ENCODE data around the gene XAB2. TPM values are rescaled to one million over a fixed set of nuclear protein-coding genes. Genes with fewer than 3 reads are reported as not detected.

The XAB2 gene
- total RNA-seq, 2 experiments from 2014 or later: 118 to 121 TPM

GRCh38 chr19:7612282-7613274 lies 16.8 kb downstream of the XAB2 start:
- intact Hi-C loops (cut with DNase I, micrococcal nuclease): no loop called here
- Mint-ChIP-seq H3K36me3 (ENCODE audit: low read depth) (peaks cover 4% of the 10 kb centered on the region), H3K4me1 (ENCODE audit: low read depth) (no peaks in the 10 kb centered on the region), H3K4me3 (no peak overlapping the region), H3K27ac (no peak overlapping the region), H3K9me3 (no peaks in the 10 kb centered on the region), H3K27me3 (no peaks in the 10 kb centered on the region)
- Histone ChIP-seq H3K36me3 (ENCODE audit: insufficient read depth, low read length) (peaks cover under 1% of the 10 kb centered on the region), H3K4me3 (ENCODE audit: low read length) (no peak overlapping the region), H3K27ac (ENCODE audit: low read depth in 1 of 2, low read length in 2 of 2) (no peak overlapping the region), H3K4me1 (ENCODE audit: insufficient read depth, low read length) (no peaks in the 10 kb centered on the region), H3K9me3 (ENCODE audit: control insufficient read depth in 1 of 2, insufficient read depth in 1 of 2, low read length in 2 of 2) (peaks cover 0 to 2% of the 10 kb centered on the region in 2 experiments), H3K27me3 (ENCODE audit: control insufficient read depth in 1 of 2, insufficient read depth in 2 of 2, low read length in 2 of 2) (no peaks in the 10 kb centered on the region)
- TF ChIP-seq CTCF (IDR thresholded peaks at IDR 0.05): no peak
- POLR2A ChIA-PET: no interaction called here
- CTCF ChIA-PET: no interaction called here
- no peak for DNase-seq
- ATAC-seq (ENCODE audit: poor library complexity): no peak

- TF ChIP-seq CTCF (IDR thresholded peaks at IDR 0.05): no peak
- Histone ChIP-seq H3K27ac (ENCODE audit: low read depth in 1 of 2, low read length in 2 of 2) (no peak overlapping the region), H3K4me1 (ENCODE audit: insufficient read depth, low read length) (peaks cover 2% of the 10 kb centered on the region), H3K27me3 (ENCODE audit: control insufficient read depth in 1 of 2, insufficient read depth in 2 of 2, low read length in 2 of 2) (no peaks in the 10 kb centered on the region), H3K36me3 (ENCODE audit: insufficient read depth, low read length) (no peaks in the 10 kb centered on the region), H3K9me3 (ENCODE audit: control insufficient read depth in 1 of 2, insufficient read depth in 1 of 2, low read length in 2 of 2) (no peaks in the 10 kb centered on the region), H3K4me3 (ENCODE audit: low read length) (no peak overlapping the region)
- Mint-ChIP-seq H3K4me3 (no peak overlapping the region), H3K27ac (no peak overlapping the region), H3K36me3 (ENCODE audit: low read depth) (no peaks in the 10 kb centered on the region), H3K4me1 (ENCODE audit: low read depth) (no peaks in the 10 kb centered on the region), H3K27me3 (no peaks in the 10 kb centered on the region), H3K9me3 (no peaks in the 10 kb centered on the region)
- no peak for ATAC-seq (ENCODE audit: poor library complexity)
- ChIA-PET CTCF (no interaction called here), POLR2A (no interaction called here)
- intact Hi-C loops (cut with DNase I, micrococcal nuclease): no loop called here
- DNase-seq: no peak
These were observed 17.6 kb downstream of the XAB2 start for GRCh38 chr19:7611541-7612279.

DNA sequence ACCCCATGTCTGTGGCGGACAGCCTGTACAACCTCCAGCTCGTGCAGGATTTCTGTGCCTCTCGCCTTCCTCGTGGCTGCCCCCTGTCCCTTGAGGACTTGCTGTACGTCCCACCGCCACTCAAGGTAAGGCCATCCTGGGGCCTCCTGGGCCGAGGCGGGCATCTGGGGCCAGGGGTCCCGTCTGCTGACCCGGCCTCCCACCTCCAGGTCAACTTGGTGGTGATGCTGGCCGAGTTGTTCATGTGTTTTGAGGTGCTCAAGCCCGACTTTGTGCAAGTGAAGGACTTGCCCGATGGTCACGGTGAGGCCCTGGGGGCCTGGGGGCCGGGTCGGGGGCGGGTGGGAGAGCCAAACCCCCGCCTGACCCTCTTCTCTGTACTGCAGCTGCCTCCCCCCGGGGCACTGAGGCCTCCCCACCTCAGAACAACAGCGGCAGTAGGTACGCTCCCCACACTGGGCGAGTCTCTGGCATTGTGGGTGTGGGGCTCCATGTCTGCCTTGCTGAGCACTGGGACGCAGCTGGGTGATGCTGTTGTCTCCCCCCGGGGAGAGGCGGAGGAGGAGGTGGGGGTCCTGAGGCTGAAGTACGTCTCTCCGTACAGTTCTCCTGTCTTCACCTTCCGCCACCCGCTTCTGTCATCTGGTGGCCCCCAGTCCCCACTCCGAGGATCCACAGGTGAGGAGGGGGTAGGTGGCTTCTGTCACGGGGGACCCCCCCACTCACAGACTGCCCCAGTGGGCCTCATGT lies 18.7 kb downstream of the XAB2 start:
- H3K9me3 ChIP-seq (ENCODE audit: control insufficient read depth in 1 of 2, insufficient read depth in 1 of 2, low read length in 2 of 2): peaks cover 0 to under 1% of the 10 kb centered on the region in 2 experiments
- H3K4me1 Mint-ChIP-seq (ENCODE audit: low read depth): no peaks in the 10 kb centered on the region
- H3K4me3 Mint-ChIP-seq: no peak overlapping the region
- intact Hi-C loops (cut with DNase I, micrococcal nuclease): no loop called here
- no peaks in the 10 kb centered on the region for H3K9me3 Mint-ChIP-seq
- H3K27me3 ChIP-seq (ENCODE audit: control insufficient read depth in 1 of 2, insufficient read depth in 2 of 2, low read length in 2 of 2): no peaks in the 10 kb centered on the region
- H3K36me3 ChIP-seq (ENCODE audit: insufficient read depth, low read length): no peaks in the 10 kb centered on the region
- no peak for DNase-seq
- H3K27ac ChIP-seq (ENCODE audit: low read depth in 1 of 2, low read length in 2 of 2): no peak overlapping the region
- no peak overlapping the region for H3K27ac Mint-ChIP-seq
- H3K4me3 ChIP-seq (ENCODE audit: low read length): no peak overlapping the region
- peaks cover 2% of the 10 kb centered on the region for H3K4me1 ChIP-seq (ENCODE audit: insufficient read depth, low read length)
- CTCF ChIA-PET: no interaction called here
- no peak for TF ChIP-seq CTCF (IDR thresholded peaks at IDR 0.05)
- POLR2A ChIA-PET: no interaction called here
- H3K36me3 Mint-ChIP-seq (ENCODE audit: low read depth): no peaks in the 10 kb centered on the region
- no peak for ATAC-seq (ENCODE audit: poor library complexity)
- peaks cover 2% of the 10 kb centered on the region for H3K27me3 Mint-ChIP-seq

All from CD4-positive, alpha-beta T cell (primary cell).